Gastrocnemius medialis (tissue), 4 donors: Measurements from ENCODE around the gene SFR1.

Experiments used
- POLR2A ChIP-seq, 2 donors: fragments of 450-650 bp; IDR thresholded peaks; one replicate each; pipeline ENCODE4 v1.6.1; 2017; ENCODE audit warnings: antibody characterized with exemption in 2 of 2, mild to moderate bottlenecking in 2 of 2, moderate library complexity in 2 of 2
- TF ChIP-seq, protein P1 (sequence below), 5 experiments: fragments of 450-650 bp in 3 of 5; fragments of 200-600 bp in 2 of 5; sonication (generic) in 2 of 5; IDR thresholded peaks in 4 of 5; conservative IDR thresholded peaks in 1 of 5; 1 replicate in 4 of 5; 2 replicates in 1 of 5; pipeline ENCODE4 v1.5.1; 2016 to 2019; ENCODE audit warnings: antibody characterized with exemption in 5 of 5, mild to moderate bottlenecking in 3 of 5, moderate library complexity in 3 of 5

DNA sequence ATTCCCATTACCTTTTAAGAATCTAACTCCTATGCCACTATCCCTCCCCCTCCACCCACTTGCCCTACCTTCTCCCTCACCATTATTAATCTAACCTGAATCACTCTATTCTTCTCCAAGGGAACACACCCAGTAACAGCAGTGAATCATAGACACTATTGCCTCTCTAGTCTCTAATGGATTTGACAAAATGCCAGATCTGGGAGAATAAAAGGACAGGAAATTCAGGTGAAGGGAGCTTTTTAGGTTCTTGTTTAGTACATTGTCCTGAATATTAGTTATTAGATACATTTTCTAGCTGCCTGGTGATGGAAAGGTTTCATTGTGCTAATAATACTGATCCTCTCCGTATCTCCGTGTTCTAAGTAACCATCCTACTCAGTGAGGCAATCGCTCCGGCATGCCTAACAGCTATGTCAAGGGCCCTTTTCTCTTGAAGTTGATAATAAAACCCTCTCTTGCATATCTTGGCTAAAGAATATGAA lies 4.1 kb upstream of the SFR1 start:
- TF ChIP-seq, protein P1, sequence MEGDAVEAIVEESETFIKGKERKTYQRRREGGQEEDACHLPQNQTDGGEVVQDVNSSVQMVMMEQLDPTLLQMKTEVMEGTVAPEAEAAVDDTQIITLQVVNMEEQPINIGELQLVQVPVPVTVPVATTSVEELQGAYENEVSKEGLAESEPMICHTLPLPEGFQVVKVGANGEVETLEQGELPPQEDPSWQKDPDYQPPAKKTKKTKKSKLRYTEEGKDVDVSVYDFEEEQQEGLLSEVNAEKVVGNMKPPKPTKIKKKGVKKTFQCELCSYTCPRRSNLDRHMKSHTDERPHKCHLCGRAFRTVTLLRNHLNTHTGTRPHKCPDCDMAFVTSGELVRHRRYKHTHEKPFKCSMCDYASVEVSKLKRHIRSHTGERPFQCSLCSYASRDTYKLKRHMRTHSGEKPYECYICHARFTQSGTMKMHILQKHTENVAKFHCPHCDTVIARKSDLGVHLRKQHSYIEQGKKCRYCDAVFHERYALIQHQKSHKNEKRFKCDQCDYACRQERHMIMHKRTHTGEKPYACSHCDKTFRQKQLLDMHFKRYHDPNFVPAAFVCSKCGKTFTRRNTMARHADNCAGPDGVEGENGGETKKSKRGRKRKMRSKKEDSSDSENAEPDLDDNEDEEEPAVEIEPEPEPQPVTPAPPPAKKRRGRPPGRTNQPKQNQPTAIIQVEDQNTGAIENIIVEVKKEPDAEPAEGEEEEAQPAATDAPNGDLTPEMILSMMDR (IDR thresholded peaks at IDR 0.05 in 4 of 5, conservative IDR thresholded peaks at IDR 0.05 in 1 of 5), result no peak
- TF ChIP-seq POLR2A (IDR thresholded peaks at IDR 0.05), result no peak
